ENCODE results near the gene ANAPC2.

DNA sequence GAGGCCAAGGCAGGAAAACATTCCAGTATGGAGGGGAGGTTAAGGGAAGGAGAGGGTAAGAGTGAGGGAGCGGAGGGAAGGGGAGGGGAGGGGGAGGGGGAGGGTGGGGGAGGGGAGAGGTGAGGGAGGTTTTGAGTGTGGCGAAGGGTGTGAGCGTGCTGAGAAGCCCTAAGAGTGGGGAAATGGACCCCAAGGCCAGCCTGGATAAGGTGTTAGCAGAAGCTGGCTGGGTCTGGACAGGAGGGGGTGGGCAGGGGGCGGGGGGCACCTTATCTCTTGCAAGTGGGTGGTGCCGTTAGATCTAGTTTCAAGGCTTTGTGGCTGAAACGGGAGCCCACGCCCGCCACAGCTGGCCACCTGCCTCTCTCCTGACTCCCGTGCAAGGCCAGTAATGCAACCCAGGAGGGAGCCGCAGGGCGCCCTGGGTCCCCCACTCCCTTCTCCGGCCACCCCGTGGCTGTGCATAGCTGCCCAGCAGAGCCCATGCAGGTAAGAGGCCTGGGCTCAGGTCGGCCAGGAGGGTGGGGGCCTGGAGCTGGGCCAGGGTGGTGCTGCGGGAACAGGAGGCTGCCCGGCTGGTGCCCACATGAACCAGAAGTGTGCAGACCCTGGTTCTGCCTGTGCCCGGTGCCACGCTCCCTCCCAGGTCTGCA lies 39.6 kb upstream of the ANAPC2 start:
- TF ChIP-seq BHLHE40 (IDR thresholded peaks at IDR 0.05; ENCODE audit: low read depth, low read length) (no peak), MAFK (IDR thresholded peaks at IDR 0.05; ENCODE audit: low read depth, low read length) (no peak), NFE2L2 (IDR thresholded peaks at IDR 0.05; ENCODE audit: low read depth, low read length) (no peak), POLR2A (IDR thresholded peaks at IDR 0.05; ENCODE audit: low read depth, low read length) (no peak), SMC3 (IDR thresholded peaks at IDR 0.05; ENCODE audit: low read depth, low read length) (no peak), RFX5 (IDR thresholded peaks at IDR 0.05; ENCODE audit: low read depth, low read length) (no peak), RAD21 (IDR thresholded peaks at IDR 0.05; ENCODE audit: low read length) (no peak), RCOR1 (IDR thresholded peaks at IDR 0.05; ENCODE audit: insufficient replicate concordance, low read length) (no peak)
- TF ChIP-seq, protein P1, sequence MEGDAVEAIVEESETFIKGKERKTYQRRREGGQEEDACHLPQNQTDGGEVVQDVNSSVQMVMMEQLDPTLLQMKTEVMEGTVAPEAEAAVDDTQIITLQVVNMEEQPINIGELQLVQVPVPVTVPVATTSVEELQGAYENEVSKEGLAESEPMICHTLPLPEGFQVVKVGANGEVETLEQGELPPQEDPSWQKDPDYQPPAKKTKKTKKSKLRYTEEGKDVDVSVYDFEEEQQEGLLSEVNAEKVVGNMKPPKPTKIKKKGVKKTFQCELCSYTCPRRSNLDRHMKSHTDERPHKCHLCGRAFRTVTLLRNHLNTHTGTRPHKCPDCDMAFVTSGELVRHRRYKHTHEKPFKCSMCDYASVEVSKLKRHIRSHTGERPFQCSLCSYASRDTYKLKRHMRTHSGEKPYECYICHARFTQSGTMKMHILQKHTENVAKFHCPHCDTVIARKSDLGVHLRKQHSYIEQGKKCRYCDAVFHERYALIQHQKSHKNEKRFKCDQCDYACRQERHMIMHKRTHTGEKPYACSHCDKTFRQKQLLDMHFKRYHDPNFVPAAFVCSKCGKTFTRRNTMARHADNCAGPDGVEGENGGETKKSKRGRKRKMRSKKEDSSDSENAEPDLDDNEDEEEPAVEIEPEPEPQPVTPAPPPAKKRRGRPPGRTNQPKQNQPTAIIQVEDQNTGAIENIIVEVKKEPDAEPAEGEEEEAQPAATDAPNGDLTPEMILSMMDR (conservative IDR thresholded peaks at IDR 0.05; ENCODE audit: low read depth, low read length): no peak
- TF ChIP-seq, protein P2, sequence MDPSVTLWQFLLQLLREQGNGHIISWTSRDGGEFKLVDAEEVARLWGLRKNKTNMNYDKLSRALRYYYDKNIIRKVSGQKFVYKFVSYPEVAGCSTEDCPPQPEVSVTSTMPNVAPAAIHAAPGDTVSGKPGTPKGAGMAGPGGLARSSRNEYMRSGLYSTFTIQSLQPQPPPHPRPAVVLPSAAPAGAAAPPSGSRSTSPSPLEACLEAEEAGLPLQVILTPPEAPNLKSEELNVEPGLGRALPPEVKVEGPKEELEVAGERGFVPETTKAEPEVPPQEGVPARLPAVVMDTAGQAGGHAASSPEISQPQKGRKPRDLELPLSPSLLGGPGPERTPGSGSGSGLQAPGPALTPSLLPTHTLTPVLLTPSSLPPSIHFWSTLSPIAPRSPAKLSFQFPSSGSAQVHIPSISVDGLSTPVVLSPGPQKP (IDR thresholded peaks at IDR 0.05; ENCODE audit: borderline replicate concordance, low read depth, low read length): no peak
